ENCODE data around the gene HIVEP3. TPM values are rescaled to one million over a fixed set of nuclear protein-coding genes. Genes with fewer than 3 reads are reported as not detected.

The HIVEP3 gene
- total RNA-seq, 2 donors from 2014 or later, result 2.3 to 12.8 TPM

DNA sequence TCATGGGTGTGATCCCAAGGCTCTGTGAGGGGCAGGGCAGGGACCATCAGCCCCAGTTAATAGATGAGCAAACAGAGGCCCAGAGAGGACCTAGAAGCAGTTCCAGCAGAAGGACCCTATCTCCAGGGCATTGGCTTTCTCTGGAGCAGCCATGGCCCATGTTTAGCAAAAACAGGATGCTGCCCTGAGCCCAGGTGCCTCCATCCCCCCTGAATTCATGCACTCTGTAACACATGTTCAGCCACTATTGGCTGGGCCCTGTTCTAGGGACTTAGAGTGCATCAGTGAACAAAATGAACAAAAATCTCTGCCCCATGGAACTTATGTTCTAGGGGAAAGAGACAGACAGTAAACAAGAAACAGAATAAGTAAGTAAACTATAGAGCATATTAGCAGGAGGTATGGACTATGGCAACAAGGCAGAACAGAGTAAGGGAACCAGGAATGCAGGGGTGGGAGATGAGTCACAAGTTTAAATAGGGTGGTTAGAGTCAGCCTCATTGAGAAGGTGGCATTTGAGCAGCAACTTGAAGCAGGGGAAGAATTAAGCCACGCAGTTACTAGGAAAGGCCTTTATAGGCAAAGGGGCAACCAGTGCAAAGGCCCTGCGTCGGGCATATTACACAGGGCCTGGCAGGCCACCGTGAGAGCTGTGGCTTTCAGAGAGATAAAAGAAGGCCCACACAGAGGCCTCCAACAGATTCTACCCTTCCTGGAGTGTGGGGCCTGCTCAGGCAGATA lies 248.3 kb downstream of the HIVEP3 start:
- Histone ChIP-seq H3K4me1 (ENCODE audit: control insufficient read depth in 1 of 2, low read depth in 2 of 2) (peaks cover 2 to 5% of the 10 kb centered on the region in 2 donors), H3K27me3 (replicated peaks; ENCODE audit: insufficient read depth) (no peaks in the 10 kb centered on the region), H3K9me3 (no peaks in the 10 kb centered on the region), H3K36me3 (no peaks in the 10 kb centered on the region), H3K4me3 (no peak overlapping the region), H3K27ac (no peak overlapping the region)
- ATAC-seq (ENCODE audit: insufficient number of reproducible peaks, low FRiP score, low read depth) (no peak), DNase-seq (ENCODE audit: low spot score) (no peak)
- TF ChIP-seq, protein P1, sequence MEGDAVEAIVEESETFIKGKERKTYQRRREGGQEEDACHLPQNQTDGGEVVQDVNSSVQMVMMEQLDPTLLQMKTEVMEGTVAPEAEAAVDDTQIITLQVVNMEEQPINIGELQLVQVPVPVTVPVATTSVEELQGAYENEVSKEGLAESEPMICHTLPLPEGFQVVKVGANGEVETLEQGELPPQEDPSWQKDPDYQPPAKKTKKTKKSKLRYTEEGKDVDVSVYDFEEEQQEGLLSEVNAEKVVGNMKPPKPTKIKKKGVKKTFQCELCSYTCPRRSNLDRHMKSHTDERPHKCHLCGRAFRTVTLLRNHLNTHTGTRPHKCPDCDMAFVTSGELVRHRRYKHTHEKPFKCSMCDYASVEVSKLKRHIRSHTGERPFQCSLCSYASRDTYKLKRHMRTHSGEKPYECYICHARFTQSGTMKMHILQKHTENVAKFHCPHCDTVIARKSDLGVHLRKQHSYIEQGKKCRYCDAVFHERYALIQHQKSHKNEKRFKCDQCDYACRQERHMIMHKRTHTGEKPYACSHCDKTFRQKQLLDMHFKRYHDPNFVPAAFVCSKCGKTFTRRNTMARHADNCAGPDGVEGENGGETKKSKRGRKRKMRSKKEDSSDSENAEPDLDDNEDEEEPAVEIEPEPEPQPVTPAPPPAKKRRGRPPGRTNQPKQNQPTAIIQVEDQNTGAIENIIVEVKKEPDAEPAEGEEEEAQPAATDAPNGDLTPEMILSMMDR (IDR thresholded peaks at IDR 0.05), result no peak

DNA sequence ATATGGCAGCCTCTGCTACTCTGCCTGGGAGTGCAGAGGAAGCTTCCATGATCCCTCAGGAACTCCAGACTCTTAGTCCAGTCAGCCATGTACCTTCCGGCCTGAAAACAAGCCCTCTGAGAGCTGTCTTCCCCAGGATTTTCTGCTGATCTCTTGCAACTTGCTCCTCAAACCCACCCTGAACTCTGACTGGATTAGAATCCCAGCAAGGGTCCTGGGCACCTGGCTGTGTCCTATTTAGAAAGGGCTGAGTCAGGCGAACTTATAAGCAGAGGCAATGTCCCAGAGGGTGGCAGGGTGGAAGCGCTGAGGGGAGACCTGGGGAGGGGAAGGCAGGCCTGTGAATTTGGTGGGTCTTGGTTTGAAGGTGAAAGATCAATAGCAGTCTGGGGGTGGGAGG lies 249.8 kb downstream of the HIVEP3 start:
- Histone ChIP-seq H3K36me3 (no peaks in the 10 kb centered on the region), H3K9me3 (no peaks in the 10 kb centered on the region), H3K4me3 (no peak overlapping the region), H3K27me3 (replicated peaks; ENCODE audit: insufficient read depth) (no peaks in the 10 kb centered on the region), H3K27ac (no peak overlapping the region), H3K4me1 (ENCODE audit: control insufficient read depth in 1 of 2, low read depth in 2 of 2) (peaks cover 6 to 13% of the 10 kb centered on the region in 2 donors)
- no peak for ATAC-seq (ENCODE audit: insufficient number of reproducible peaks, low FRiP score, low read depth)
- no peak for DNase-seq (ENCODE audit: low spot score)
- TF ChIP-seq, protein P1 (IDR thresholded peaks at IDR 0.05), result no peak

DNA sequence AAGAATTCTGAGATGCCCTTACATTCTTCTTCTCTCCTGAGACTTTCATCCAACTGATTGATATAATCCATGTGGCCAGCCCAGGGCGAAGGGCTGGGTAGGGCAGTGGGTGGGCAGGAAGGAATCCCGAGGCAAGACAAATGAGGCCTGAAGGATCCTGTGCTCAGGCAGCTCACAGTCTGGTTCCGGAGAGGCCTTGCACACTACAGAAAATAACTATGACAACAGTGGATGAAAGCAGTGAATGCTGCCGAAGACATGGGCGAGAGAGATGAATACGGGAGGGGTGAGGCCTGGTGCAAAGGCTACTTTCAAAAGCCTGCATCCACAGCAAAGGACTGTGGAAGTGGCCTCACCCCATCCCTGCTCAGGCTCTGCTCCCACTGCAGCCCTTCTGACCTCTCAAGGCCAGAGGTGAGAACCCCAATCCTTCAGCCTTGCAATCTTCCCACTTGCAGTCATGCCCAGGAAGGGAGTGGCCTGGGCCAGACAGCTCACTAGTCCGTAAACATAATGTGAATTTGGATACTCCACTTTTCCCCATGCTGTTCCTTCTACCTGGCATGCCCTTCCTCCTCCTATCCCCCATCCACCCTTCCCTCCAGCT lies 250.6 kb downstream of the HIVEP3 start:
- no peak overlapping the region for H3K4me3 ChIP-seq
- TF ChIP-seq, protein P1 (IDR thresholded peaks at IDR 0.05), result no peak
- H3K4me1 ChIP-seq (ENCODE audit: control insufficient read depth in 1 of 2, low read depth in 2 of 2), result peaks cover 7 to 13% of the 10 kb centered on the region in 2 donors
- DNase-seq (ENCODE audit: low spot score) (no peak), ATAC-seq (ENCODE audit: insufficient number of reproducible peaks, low FRiP score, low read depth) (no peak)
- H3K27ac ChIP-seq, result no peak overlapping the region
- no peaks in the 10 kb centered on the region for H3K36me3 ChIP-seq
- no peaks in the 10 kb centered on the region for H3K27me3 ChIP-seq (replicated peaks; ENCODE audit: insufficient read depth)
- H3K9me3 ChIP-seq, result no peaks in the 10 kb centered on the region

DNA sequence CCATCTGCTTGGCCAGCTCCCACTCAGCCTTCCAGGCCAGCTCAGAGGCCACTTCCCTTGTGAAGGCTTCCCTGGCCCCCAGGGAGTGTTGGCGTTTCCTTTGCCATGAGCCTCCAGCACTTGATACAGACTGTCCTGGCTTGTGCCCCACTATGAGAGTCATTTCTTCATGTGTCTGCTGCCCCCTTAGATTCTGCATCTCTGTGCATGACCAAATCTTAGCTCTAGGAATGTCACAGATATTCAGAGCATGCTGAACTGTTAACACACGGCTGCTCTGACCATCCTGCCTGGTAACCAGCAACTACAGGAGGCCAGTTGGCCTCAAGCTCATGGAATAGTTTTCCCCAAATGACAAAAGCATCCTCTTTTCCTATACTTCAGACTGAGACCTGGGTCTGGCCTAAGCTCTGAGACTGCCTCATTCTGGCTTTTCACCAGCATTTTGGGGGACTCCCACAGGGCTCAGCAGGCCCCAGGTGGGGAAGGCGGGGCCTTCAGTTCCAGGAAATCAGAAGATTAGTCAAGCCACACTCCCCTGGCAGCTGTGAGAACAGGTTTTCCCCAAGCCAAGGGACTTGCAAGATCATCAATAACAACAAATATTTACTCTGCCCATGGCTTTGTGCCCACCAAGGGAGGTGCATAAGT lies 251.6 kb downstream of the HIVEP3 start:
- Histone ChIP-seq H3K4me1 (ENCODE audit: control insufficient read depth in 1 of 2, low read depth in 2 of 2) (peaks cover 9 to 13% of the 10 kb centered on the region in 2 donors), H3K4me3 (no peak overlapping the region), H3K27ac (no peak overlapping the region), H3K36me3 (no peaks in the 10 kb centered on the region), H3K27me3 (replicated peaks; ENCODE audit: insufficient read depth) (no peaks in the 10 kb centered on the region), H3K9me3 (no peaks in the 10 kb centered on the region)
- DNase-seq (ENCODE audit: low spot score) (no peak), ATAC-seq (ENCODE audit: insufficient number of reproducible peaks, low FRiP score, low read depth) (no peak)
- TF ChIP-seq, protein P1 (IDR thresholded peaks at IDR 0.05), result no peak
